Activated CD4-positive, alpha-beta T cell treated with anti-CD3 and anti-CD28 coated beads, Interleukin-2, amount 10 ng/mL, durations not matched to agents 7 days and 5 days (primary cell): ENCODE data around the gene NFKB1. TPM values are rescaled to one million over a fixed set of nuclear protein-coding genes. Genes with fewer than 3 reads are reported as not detected.
"Not testable (repeated sequence)": the region's sequence is repeated elsewhere in the genome, so short reads cannot be mapped to it uniquely, and the experiment has no call there.

Experiments used
- CTCF ChIA-PET: fragments of 350-600 bp; sonication (Branson Sonifier 250); formaldehyde crosslinking; loops from one replicate; lab custom pipeline; 2021; ENCODE audit warnings: antibody characterized with exemption; lab: Charles Lee
- POLR2A ChIA-PET: fragments of 350-600 bp; sonication (Branson Sonifier 250); formaldehyde crosslinking; loops from one replicate; lab custom pipeline; 2021; ENCODE audit warnings: antibody characterized with exemption; lab: Charles Lee
- DNase-seq: peaks from one replicate; pipeline ENCODE4 v3.0.0-alpha.2; 2020
- H3K27ac Mint-ChIP-seq: one replicate; pipeline ENCODE4 v1.8.0; 2021; ENCODE audit warnings: mild to moderate bottlenecking, moderate library complexity, mixed read lengths
- H3K27me3 Mint-ChIP-seq: one replicate; pipeline ENCODE4 v1.8.0; 2021; ENCODE audit warnings: mixed read lengths
- H3K36me3 Mint-ChIP-seq: one replicate; pipeline ENCODE4 v1.8.0; 2021; ENCODE audit warnings: low read depth, mixed read lengths
- H3K4me1 Mint-ChIP-seq: one replicate; pipeline ENCODE4 v1.8.0; 2021; ENCODE audit warnings: mixed read lengths
- H3K4me3 Mint-ChIP-seq: one replicate; pipeline ENCODE4 v1.8.0; 2021; ENCODE audit warnings: mild to moderate bottlenecking, moderate library complexity, mixed read lengths
- H3K9me3 Mint-ChIP-seq: one replicate; pipeline ENCODE4 v1.8.0; 2021; ENCODE audit warnings: mixed read lengths
- total RNA-seq, 2 experiments: library from RNA; stranded (reverse); gene quantifications; one replicate each; pipeline ENCODE4 v1.2.3, GENCODE V29; 2021

The NFKB1 gene
- total RNA-seq, 2 experiments from 2014 or later = 135 to 142 TPM

GRCh38 chr4:102563000-102563399 is 61.8 kb downstream of the NFKB1 start:
- Mint-ChIP-seq H3K4me1 (peaks cover 78% of the 10 kb centered on the region), H3K27ac (no peak overlapping the region), H3K27me3 (no peaks in the 10 kb centered on the region), H3K4me3 (no peak overlapping the region), H3K9me3 (peaks cover 4% of the 10 kb centered on the region), H3K36me3 (peaks cover 72% of the 10 kb centered on the region)
- ChIA-PET CTCF (interaction anchor here (0.6 to 1.4 kb wide), 4 partner anchors 13 to 35 kb away, joined by 3 to 5 read pairs (median 4); no protein-coding TSS in a partner anchor), POLR2A (no interaction called here)
- no peak for DNase-seq

GRCh38 chr4:102564399-102565059 is 63.4 kb downstream of the NFKB1 start:
- ChIA-PET CTCF (interaction anchor here (1.0 to 1.1 kb wide), 3 partner anchors 14 to 51 kb away, joined by 3 to 4 read pairs (median 4); no protein-coding TSS in a partner anchor), POLR2A (no interaction called here)
- DNase-seq = no peak
- H3K9me3 Mint-ChIP-seq = peaks cover 7% of the 10 kb centered on the region
- H3K27me3 Mint-ChIP-seq = no peaks in the 10 kb centered on the region
- no peak overlapping the region for H3K27ac Mint-ChIP-seq
- peaks cover 77% of the 10 kb centered on the region for H3K36me3 Mint-ChIP-seq
- no peak overlapping the region for H3K4me3 Mint-ChIP-seq
- H3K4me1 Mint-ChIP-seq = peaks cover 71% of the 10 kb centered on the region

- POLR2A ChIA-PET = no interaction called here
- Mint-ChIP-seq H3K4me3 (no peak overlapping the region), H3K4me1 (peaks cover 60% of the 10 kb centered on the region), H3K36me3 (peaks cover 79% of the 10 kb centered on the region), H3K27ac (no peak overlapping the region), H3K9me3 (peaks cover 13% of the 10 kb centered on the region), H3K27me3 (no peaks in the 10 kb centered on the region)
- CTCF ChIA-PET = interaction anchor here (0.7 kb wide), 1 partner anchor 29 kb away, joined by 3 read pairs; no protein-coding TSS in a partner anchor
- no peak for DNase-seq
Measured at GRCh38 chr4:102565696-102566095, 64.5 kb downstream of the NFKB1 start.

GRCh38 chr4:102566426-102566825 is 65.3 kb downstream of the NFKB1 start:
- H3K4me1 Mint-ChIP-seq = peaks cover 53% of the 10 kb centered on the region
- CTCF ChIA-PET = no interaction called here
- H3K27me3 Mint-ChIP-seq = no peaks in the 10 kb centered on the region
- peaks cover 11% of the 10 kb centered on the region for H3K9me3 Mint-ChIP-seq
- H3K36me3 Mint-ChIP-seq = peaks cover 79% of the 10 kb centered on the region
- H3K4me3 Mint-ChIP-seq = no peak overlapping the region
- peak overlapping the region; percentile 29 for H3K27ac Mint-ChIP-seq
- DNase-seq = no peak
- POLR2A ChIA-PET = no interaction called here

- Mint-ChIP-seq H3K36me3 (peaks cover 79% of the 10 kb centered on the region), H3K4me1 (peaks cover 52% of the 10 kb centered on the region), H3K4me3 (no peak overlapping the region), H3K27me3 (no peaks in the 10 kb centered on the region), H3K27ac (no peak overlapping the region), H3K9me3 (peaks cover 8% of the 10 kb centered on the region)
- ChIA-PET CTCF (interaction anchor here (0.7 to 1.2 kb wide), 2 partner anchors 11 to 18 kb away, joined by 3 read pairs; no protein-coding TSS in a partner anchor), POLR2A (interaction anchor here (0.7 kb wide), 1 partner anchor 261 kb away, joined by 6 read pairs; no protein-coding TSS in a partner anchor)
- DNase-seq = no peak
Measured at GRCh38 chr4:102567427-102567826, 66.3 kb downstream of the NFKB1 start.

GRCh38 chr4:102569200-102569599 is 68.0 kb downstream of the NFKB1 start:
- Mint-ChIP-seq H3K27me3 (no peaks in the 10 kb centered on the region), H3K9me3 (peaks cover 8% of the 10 kb centered on the region), H3K27ac (peak overlapping the region; percentile 48), H3K4me3 (no peak overlapping the region), H3K36me3 (peaks cover 83% of the 10 kb centered on the region), H3K4me1 (peaks cover 60% of the 10 kb centered on the region)
- ChIA-PET CTCF (no interaction called here), POLR2A (no interaction called here)
- no peak for DNase-seq

- peaks cover 61% of the 10 kb centered on the region for H3K4me1 Mint-ChIP-seq
- H3K27me3 Mint-ChIP-seq, POLR2A ChIA-PET, DNase-seq, H3K27ac Mint-ChIP-seq, H3K9me3 Mint-ChIP-seq, H3K4me3 Mint-ChIP-seq, CTCF ChIA-PET: not testable (repeated sequence)
- peaks cover 79% of the 10 kb centered on the region for H3K36me3 Mint-ChIP-seq
Measured at GRCh38 chr4:102570211-102570610, 69.1 kb downstream of the NFKB1 start.

- Mint-ChIP-seq H3K27ac (no peak overlapping the region), H3K4me1 (peaks cover 58% of the 10 kb centered on the region), H3K9me3 (peaks cover 8% of the 10 kb centered on the region), H3K36me3 (peaks cover 81% of the 10 kb centered on the region), H3K4me3 (no peak overlapping the region), H3K27me3 (no peaks in the 10 kb centered on the region)
- CTCF ChIA-PET = no interaction called here
- no peak for DNase-seq
- POLR2A ChIA-PET = no interaction called here
Measured at GRCh38 chr4:102572452-102572851, 71.3 kb downstream of the NFKB1 start.

- Mint-ChIP-seq H3K4me3 (no peak overlapping the region), H3K36me3 (peaks cover 83% of the 10 kb centered on the region), H3K9me3 (peaks cover 7% of the 10 kb centered on the region), H3K27me3 (no peaks in the 10 kb centered on the region), H3K27ac (peak overlapping the region; percentile 25), H3K4me1 (peaks cover 68% of the 10 kb centered on the region)
- DNase-seq = peak; percentile 19
- CTCF ChIA-PET = interaction anchor here (1.0 kb wide), 1 partner anchor 12 kb away, joined by 3 read pairs; no protein-coding TSS in a partner anchor
- POLR2A ChIA-PET = no interaction called here
Measured at GRCh38 chr4:102574317-102574716, 73.2 kb downstream of the NFKB1 start.

- Mint-ChIP-seq H3K4me1 (peaks cover 80% of the 10 kb centered on the region), H3K36me3 (peaks cover 83% of the 10 kb centered on the region), H3K27ac (peak overlapping the region; percentile 77), H3K27me3 (no peaks in the 10 kb centered on the region), H3K4me3 (no peak overlapping the region), H3K9me3 (peaks cover 1% of the 10 kb centered on the region)
- ChIA-PET CTCF (interaction anchor here (0.7 to 1.7 kb wide), 3 partner anchors 10 to 425 kb away, joined by 4 read pairs; no protein-coding TSS in a partner anchor), POLR2A (no interaction called here)
- DNase-seq = no peak
Measured at GRCh38 chr4:102575369-102576129, 74.4 kb downstream of the NFKB1 start.

GRCh38 chr4:102578270-102578669 is 77.1 kb downstream of the NFKB1 start:
- DNase-seq = no peak
- ChIA-PET POLR2A (no interaction called here), CTCF (interaction anchor here (1.1 to 1.6 kb wide), 4 partner anchors 11 to 50 kb away, joined by 3 to 11 read pairs (median 3); no protein-coding TSS in a partner anchor)
- H3K4me3 Mint-ChIP-seq = no peak overlapping the region
- peaks cover 83% of the 10 kb centered on the region for H3K4me1 Mint-ChIP-seq
- no peaks in the 10 kb centered on the region for H3K9me3 Mint-ChIP-seq
- H3K27ac Mint-ChIP-seq = no peak overlapping the region
- H3K27me3 Mint-ChIP-seq = no peaks in the 10 kb centered on the region
- H3K36me3 Mint-ChIP-seq = peaks cover 77% of the 10 kb centered on the region

- POLR2A ChIA-PET = no interaction called here
- Mint-ChIP-seq H3K4me3 (no peak overlapping the region), H3K9me3 (no peaks in the 10 kb centered on the region), H3K4me1 (peaks cover 83% of the 10 kb centered on the region), H3K27me3 (no peaks in the 10 kb centered on the region), H3K36me3 (peaks cover 77% of the 10 kb centered on the region), H3K27ac (peak overlapping the region; percentile 47)
- peak; percentile 29 for DNase-seq
- CTCF ChIA-PET = interaction anchor here (0.6 to 1.6 kb wide), 6 partner anchors 11 to 105 kb away, joined by 3 to 11 read pairs (median 3); no protein-coding TSS in a partner anchor
Measured at GRCh38 chr4:102578819-102579218, 77.7 kb downstream of the NFKB1 start.
